Neural progenitor cell (in vitro differentiated cells): ENCODE results near the gene TEX12. TPM values are rescaled to one million over a fixed set of nuclear protein-coding genes. Genes with fewer than 3 reads are reported as not detected.

ENCODE experiments used
- DNase-seq: peaks from one replicate; pipeline ENCODE4 v3.0.0-alpha.2; 2016; ENCODE audit warnings: low spot score
- H2AFZ ChIP-seq: fragments of 200-600 bp; sonication (generic); replicated peaks from 2 replicates; pipeline ENCODE4 v1.6.1; 2016; ENCODE audit warnings: antibody characterized with exemption
- H3F3A ChIP-seq: fragments of 200-600 bp; sonication (generic); 2 replicates; pipeline ENCODE4 v1.6.1; 2016; ENCODE audit warnings: antibody characterized with exemption, low read depth
- H3K27ac ChIP-seq: fragments of 200-600 bp; sonication (generic); 2 replicates; pipeline ENCODE4 v1.5.1; 2016; ENCODE audit warnings: mild to moderate bottlenecking
- H3K27me3 ChIP-seq: fragments of 200-600 bp; sonication (generic); 2 replicates; pipeline ENCODE4 v1.6.1; 2016; ENCODE audit warnings: mild to moderate bottlenecking, moderate library complexity
- H3K36me3 ChIP-seq: fragments of 200-600 bp; sonication (generic); 2 replicates; pipeline ENCODE4 v1.5.1; 2016
- H3K4me1 ChIP-seq: fragments of 200-600 bp; sonication (generic); 2 replicates; pipeline ENCODE4 v1.6.1; 2016; ENCODE audit warnings: mixed run types
- H3K4me2 ChIP-seq: fragments of 200-600 bp; sonication (generic); 2 replicates; pipeline ENCODE4 v1.6.1; 2016
- H3K4me3 ChIP-seq: fragments of 200-600 bp; sonication (generic); 2 replicates; pipeline ENCODE4 v1.5.1; 2016
- H3K79me2 ChIP-seq: fragments of 200-600 bp; sonication (generic); 2 replicates; pipeline ENCODE4 v1.6.1; 2016; ENCODE audit warnings: low read depth
- H3K9ac ChIP-seq: fragments of 200-600 bp; sonication (generic); 2 replicates; pipeline ENCODE4 v1.6.1; 2016
- H3K9me3 ChIP-seq: fragments of 200-600 bp; sonication (generic); 2 replicates; pipeline ENCODE4 v1.5.1; 2016; ENCODE audit warnings: low read depth
- H4K20me1 ChIP-seq: fragments of 200-600 bp; sonication (generic); 2 replicates; pipeline ENCODE4 v1.6.1; 2016; ENCODE audit warnings: low read depth
- H3K27ac Mint-ChIP-seq: 3 replicates; pipeline ENCODE4 v1.8.0; 2021; ENCODE audit warnings: mixed read lengths
- H3K27me3 Mint-ChIP-seq: 2 replicates; pipeline ENCODE4 v1.8.0; 2022; ENCODE audit warnings: low read depth, mild to moderate bottlenecking, inconsistent platforms, moderate library complexity, mixed read lengths; ENCODE audit not compliant: insufficient read depth
- H3K36me3 Mint-ChIP-seq: 3 replicates; pipeline ENCODE4 v1.8.0; 2021; ENCODE audit warnings: mixed read lengths
- H3K4me1 Mint-ChIP-seq: 3 replicates; pipeline ENCODE4 v1.8.0; 2021; ENCODE audit warnings: mixed read lengths
- H3K4me3 Mint-ChIP-seq: 3 replicates; pipeline ENCODE4 v1.8.0; 2021; ENCODE audit warnings: mild to moderate bottlenecking, moderate library complexity, mixed read lengths
- H3K9me3 Mint-ChIP-seq: 3 replicates; pipeline ENCODE4 v1.8.0; 2020; ENCODE audit warnings: mixed read lengths
- CTCF ChIP-seq: fragments of 200-600 bp; sonication (generic); IDR thresholded peaks from 2 replicates; pipeline ENCODE4 v1.5.1; 2017; ENCODE audit warnings: antibody characterized with exemption, mild to moderate bottlenecking
- EZH2 ChIP-seq: fragments of 200-600 bp; sonication (generic); IDR thresholded peaks from 2 replicates; pipeline ENCODE4 v1.6.1; 2017; ENCODE audit warnings: antibody characterized with exemption, mild to moderate bottlenecking, moderate library complexity
- EZH2phosphoT487 ChIP-seq: fragments of 200-600 bp; sonication (generic); IDR thresholded peaks from 2 replicates; pipeline ENCODE4 v1.6.1; 2017; ENCODE audit warnings: antibody characterized with exemption
- total RNA-seq: library from RNA; depleted of rRNA; stranded (reverse); fragments of >200 nt; gene quantifications from 2 replicates; pipeline ENCODE4 v1.2.3, GENCODE V29; 2015; ENCODE audit warnings: low replicate concordance

Gene TEX12
- total RNA-seq, 1 donor from 2014 or later: 0.51 TPM

- no peaks in the 10 kb centered on the region for H3K36me3 Mint-ChIP-seq
- H2AFZ ChIP-seq: peak within 1 kb of the TSS; percentile 58
Observed at GRCh38 chr11:112174789-112175598, 7.8 kb downstream of the TEX12 start, which contains the start of gene BCO2. Gene BCO2 (plus strand): TSS chr11:112175512. CDS start chr11:112175602, 90 bp downstream.

DNA sequence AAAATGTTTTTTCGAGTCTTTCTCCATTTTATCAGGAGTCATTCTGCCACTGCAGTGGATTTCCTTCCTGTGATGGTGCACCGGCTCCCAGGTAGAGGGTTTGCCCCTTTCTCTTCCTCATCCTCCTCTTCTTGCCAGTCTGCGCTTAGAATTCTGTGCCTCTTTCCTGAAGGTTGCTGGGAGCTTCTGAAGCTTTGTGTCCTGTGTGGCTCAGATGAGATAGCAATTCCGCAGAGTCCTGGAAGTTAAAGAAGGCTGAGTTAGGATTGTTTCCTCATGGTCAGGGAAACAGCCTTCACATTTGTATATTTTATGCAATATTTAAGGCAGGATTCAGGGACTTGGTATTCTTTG, 8.4 kb downstream of the TEX12 start:
- H4K20me1 ChIP-seq: no peaks in the 10 kb centered on the region
- no peak overlapping the region for H2AFZ ChIP-seq
- no peak for DNase-seq
- no peaks in the 10 kb centered on the region for H3K4me1 ChIP-seq
- no peaks in the 10 kb centered on the region for H3K9me3 Mint-ChIP-seq
- no peak overlapping the region for H3K9ac ChIP-seq
- H3K4me3 Mint-ChIP-seq: peak overlapping the region; percentile 81
- H3K4me2 ChIP-seq: peak overlapping the region; percentile 72
- peak overlapping the region; percentile 44 for H3K4me3 ChIP-seq
- H3K27ac Mint-ChIP-seq: no peak overlapping the region
- no peaks in the 10 kb centered on the region for H3K9me3 ChIP-seq
- H3K79me2 ChIP-seq: no peaks in the 10 kb centered on the region
- no peaks in the 10 kb centered on the region for H3K27me3 Mint-ChIP-seq
- no peak overlapping the region for H3K27ac ChIP-seq
- H3K4me1 Mint-ChIP-seq: peaks cover 10% of the 10 kb centered on the region
- H3K27me3 ChIP-seq: peaks cover 42% of the 10 kb centered on the region
- TF ChIP-seq EZH2 (no peak), EZH2phosphoT487 (no peak)
- no peaks in the 10 kb centered on the region for H3K36me3 ChIP-seq
- H3F3A ChIP-seq: no peaks in the 10 kb centered on the region
- H3K36me3 Mint-ChIP-seq: no peaks in the 10 kb centered on the region

More at GRCh38 chr11:112174789-112175598, 7.8 kb downstream of the TEX12 start, which contains the start of gene BCO2:
- peak; percentile 87 for DNase-seq
- H3K4me1 ChIP-seq: no peaks in the 10 kb centered on the region
- Mint-ChIP-seq H3K27me3 (no peaks in the 10 kb centered on the region), H3K4me3 (peak within 1 kb of the TSS; percentile 81), H3K9me3 (no peaks in the 10 kb centered on the region), H3K4me1 (peaks cover 10% of the 10 kb centered on the region), H3K27ac (peak within 1 kb of the TSS; percentile 39)
- peak within 1 kb of the TSS; percentile 44 for H3K4me3 ChIP-seq
- no peak within 1 kb of the TSS for H3K27ac ChIP-seq
- no peak within 1 kb of the TSS for H3K9ac ChIP-seq
- peak; percentile 99 for TF ChIP-seq CTCF
- TF ChIP-seq EZH2phosphoT487: no peak
- H3K9me3 ChIP-seq: no peaks in the 10 kb centered on the region
- H3K27me3 ChIP-seq: peaks cover 40% of the 10 kb centered on the region
- no peaks in the 10 kb centered on the region for H4K20me1 ChIP-seq
- H3K36me3 ChIP-seq: no peaks in the 10 kb centered on the region
- H3K79me2 ChIP-seq: no peaks in the 10 kb centered on the region
- peak within 1 kb of the TSS; percentile 72 for H3K4me2 ChIP-seq
- no peaks in the 10 kb centered on the region for H3F3A ChIP-seq

- Histone ChIP-seq H3K9me3 (no peaks in the 10 kb centered on the region), H2AFZ (no peak overlapping the region), H3K4me1 (no peaks in the 10 kb centered on the region), H3K27me3 (peaks cover 42% of the 10 kb centered on the region), H3K36me3 (no peaks in the 10 kb centered on the region), H3K4me3 (no peak overlapping the region), H3K27ac (no peak overlapping the region), H4K20me1 (no peaks in the 10 kb centered on the region), H3F3A (no peaks in the 10 kb centered on the region), H3K79me2 (no peaks in the 10 kb centered on the region), H3K9ac (no peak overlapping the region), H3K4me2 (no peak overlapping the region)
- no peak for DNase-seq
- no peaks in the 10 kb centered on the region for H3K27me3 Mint-ChIP-seq
- peaks cover 2% of the 10 kb centered on the region for H3K9me3 Mint-ChIP-seq
- H3K4me3 Mint-ChIP-seq: no peak overlapping the region
- no peaks in the 10 kb centered on the region for H3K36me3 Mint-ChIP-seq
- peaks cover 10% of the 10 kb centered on the region for H3K4me1 Mint-ChIP-seq
- H3K27ac Mint-ChIP-seq: no peak overlapping the region
- TF ChIP-seq EZH2phosphoT487: no peak
- no peak for TF ChIP-seq CTCF
- no peak for TF ChIP-seq EZH2
Observed at GRCh38 chr11:112176077-112176476, 8.9 kb downstream of the TEX12 start.

- no peak overlapping the region for H3K9ac ChIP-seq
- H2AFZ ChIP-seq: no peak overlapping the region
- H3K4me3 ChIP-seq: no peak overlapping the region
- TF ChIP-seq EZH2 (no peak), EZH2phosphoT487 (no peak), CTCF (no peak)
- H3K4me2 ChIP-seq: no peak overlapping the region
- no peak overlapping the region for H3K27ac ChIP-seq
- no peaks in the 10 kb centered on the region for H3K4me1 ChIP-seq
- no peaks in the 10 kb centered on the region for H3K36me3 ChIP-seq
- Mint-ChIP-seq H3K36me3 (no peaks in the 10 kb centered on the region), H3K4me1 (peaks cover 10% of the 10 kb centered on the region), H3K27ac (no peak overlapping the region), H3K9me3 (peaks cover 4% of the 10 kb centered on the region), H3K27me3 (no peaks in the 10 kb centered on the region), H3K4me3 (no peak overlapping the region)
- peaks cover 42% of the 10 kb centered on the region for H3K27me3 ChIP-seq
- no peaks in the 10 kb centered on the region for H3K9me3 ChIP-seq
- no peaks in the 10 kb centered on the region for H4K20me1 ChIP-seq
- H3F3A ChIP-seq: no peaks in the 10 kb centered on the region
- no peak for DNase-seq
- no peaks in the 10 kb centered on the region for H3K79me2 ChIP-seq
Observed at GRCh38 chr11:112177589-112177988, 10.4 kb downstream of the TEX12 start.
